K562 (cell line): ENCODE data around the gene CNKSR1. TPM values are rescaled to one million over a fixed set of nuclear protein-coding genes. Genes with fewer than 3 reads are reported as not detected.

Experiments used
- DDX20 ChIP-seq: fragments of 450-650 bp; IDR thresholded peaks from 2 replicates; pipeline ENCODE4 v1.6.1; 2016; ENCODE audit warnings: missing genetic modification characterization, low read depth, mild to moderate bottlenecking, missing compliant biosample characterization, moderate library complexity
- DPF2 ChIP-seq: fragments of 450-650 bp; IDR thresholded peaks from 2 replicates; pipeline ENCODE4 v1.6.1; 2016
- HDAC2 ChIP-seq: fragments of 450-650 bp; IDR thresholded peaks from 2 replicates; pipeline ENCODE4 v1.6.1; 2016; ENCODE audit warnings: mild to moderate bottlenecking
- HMGXB4 ChIP-seq: sonication (generic); formaldehyde crosslinking; IDR thresholded peaks from 2 replicates; pipeline ENCODE4 v1.8.1; 2023; ENCODE audit warnings: mild to moderate bottlenecking, missing genetic modification reagents
- MEIS2 ChIP-seq: fragments of 450-650 bp; IDR thresholded peaks from 2 replicates; pipeline ENCODE4 v1.6.1; 2014; ENCODE audit warnings: mild to moderate bottlenecking; ENCODE audit not compliant: partially characterized antibody
- NCOR1 ChIP-seq: fragments of 450-650 bp; IDR thresholded peaks from 2 replicates; pipeline ENCODE4 v1.6.1; 2016; ENCODE audit warnings: mild to moderate bottlenecking, moderate library complexity
- PCBP1 ChIP-seq: fragments of 200-400 bp; formaldehyde crosslinking; IDR thresholded peaks from 2 replicates; pipeline ENCODE4 v1.6.1; 2018; ENCODE audit warnings: mild to moderate bottlenecking, low read depth, low read length; ENCODE audit not compliant: poor library complexity, severe bottlenecking
- PURB ChIP-seq: sonication (generic); formaldehyde crosslinking; IDR thresholded peaks from 2 replicates; pipeline ENCODE4 v1.9.0; 2021; ENCODE audit warnings: low read depth, mild to moderate bottlenecking, missing genetic modification reagents
- RFX1 ChIP-seq: fragments of 450-650 bp; IDR thresholded peaks from 2 replicates; pipeline ENCODE4 v1.6.1; 2016; ENCODE audit warnings: mild to moderate bottlenecking, moderate library complexity
- SAFB2 ChIP-seq: fragments of 200-400 bp; formaldehyde crosslinking; IDR thresholded peaks from 2 replicates; pipeline ENCODE4 v1.6.1; 2018; ENCODE audit warnings: borderline replicate concordance, low read length, low read depth, moderate library complexity; ENCODE audit not compliant: severe bottlenecking
- SNRNP70 ChIP-seq: fragments of 200-400 bp; formaldehyde crosslinking; optimal IDR thresholded peaks from 2 replicates; pipeline ENCODE3; 2017; ENCODE audit warnings: low read depth, low read length
- SUPT5H ChIP-seq: fragments of 450-650 bp; IDR thresholded peaks from 2 replicates; pipeline ENCODE4 v1.6.1; 2016
- polyA plus RNA-seq, 8 experiments: library from polyadenylated mRNA; depleted of rRNA in 4 of 8; stranded (reverse) in 5 of 8; unstranded in 3 of 8; fragments of >200 nt; fragmentation: Nextera tagmentation in 2 of 8; fragmentation: Illumina TruSeq in 1 of 8; extraction: Ambion mirVana in 2 of 8; extraction: Trizol in 1 of 8; gene quantifications; 2 replicates each; pipeline versions ENCODE4 v1.2.1 to v1.2.3, GENCODE V29; 2011 to 2014; ENCODE audit warnings: inconsistent platforms in 1 of 8, missing spikeins in 1 of 8
- total RNA-seq, 7 experiments: library from RNA; depleted of rRNA in 6 of 7; stranded (reverse); fragments of >200 nt in 6 of 7; fragmentation: Illumina TruSeq in 2 of 7; extraction: Trizol in 2 of 7; gene quantifications; 2 replicates each; pipeline versions ENCODE4 v1.2.1 to v1.2.3, GENCODE V29; 2011 to 2021; ENCODE audit warnings: low replicate concordance in 1 of 7
- TF ChIP-seq, protein P1 (sequence below): fragments of 250-450 bp; sonication (Bioruptor Pico); IDR thresholded peaks from 2 replicates; pipeline ENCODE4 v1.8.0; 2022; ENCODE audit warnings: inconsistent platforms, mild to moderate bottlenecking, moderate library complexity, borderline replicate concordance
- TF ChIP-seq, protein P2 (sequence below): fragments of 450-650 bp; IDR thresholded peaks from 2 replicates; pipeline ENCODE4 v1.6.1; 2016; ENCODE audit warnings: low read depth
- TF ChIP-seq, protein P3 (sequence below): fragments of 250-450 bp; sonication (Bioruptor Pico); IDR thresholded peaks from 2 replicates; pipeline ENCODE4 v1.4.0; 2020; ENCODE audit warnings: mild to moderate bottlenecking, moderate library complexity

CNKSR1 gene
- total and polyA plus RNA-seq, 9 of the 15 experiments (the other 6 are each of a cell fraction or from before 2014, with no cell fraction given) = 0.03 to 2.8 (median 1.1) TPM

DNA sequence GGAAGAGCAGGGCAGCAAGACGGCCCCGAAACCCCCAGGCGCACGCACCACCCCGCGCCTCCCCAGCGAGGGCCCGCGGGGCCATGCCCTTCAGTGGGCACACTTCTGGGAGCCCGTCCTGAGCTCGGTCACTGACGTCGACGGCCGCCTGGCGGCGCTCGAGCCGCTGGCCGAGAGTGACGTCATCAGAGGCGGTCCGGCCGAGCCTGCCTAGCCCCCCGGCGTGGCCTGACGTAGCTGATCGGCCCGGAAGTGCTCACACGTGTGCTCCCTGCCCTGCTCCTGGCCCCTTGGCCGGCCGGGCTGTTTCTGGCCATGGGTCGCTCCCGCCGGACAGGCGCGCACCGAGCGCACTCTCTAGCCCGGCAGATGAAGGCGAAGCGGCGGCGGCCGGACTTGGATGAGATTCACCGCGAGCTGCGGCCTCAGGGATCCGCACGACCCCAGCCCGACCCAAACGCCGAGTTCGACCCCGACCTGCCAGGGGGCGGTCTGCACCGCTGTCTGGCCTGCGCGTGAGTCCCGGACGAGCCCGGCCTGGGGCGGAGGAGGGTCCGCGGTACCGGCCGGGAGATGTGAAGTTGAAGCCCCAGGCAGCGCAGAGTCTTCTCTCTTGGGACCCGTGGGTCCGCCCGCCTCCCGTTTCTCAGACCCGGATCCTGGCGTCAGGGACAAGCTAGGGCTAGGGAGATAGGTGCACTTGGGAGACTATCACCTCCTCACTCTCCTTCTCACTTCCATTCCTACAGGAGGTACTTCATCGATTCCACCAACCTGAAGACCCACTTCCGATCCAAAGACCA, 7.4 kb upstream of the CNKSR1 start, which contains the start of gene ZNF593 (continued):
- TF ChIP-seq PURB (CRISPR knock-in tag) (no peak), SNRNP70 (no peak), DPF2 (no peak; the same call in 1 of the 2 replicates), HMGXB4 (CRISPR knock-in tag) (no peak), HDAC2 (peak; percentile 96), PCBP1 (peak; percentile 81), SUPT5H (peak; percentile 87), DDX20 (tag) (no peak), SAFB2 (no peak), RFX1 (no peak), NCOR1 (no peak; the same call in 1 of the 2 replicates), MEIS2 (peak; percentile 1)
- TF ChIP-seq, protein P1, sequence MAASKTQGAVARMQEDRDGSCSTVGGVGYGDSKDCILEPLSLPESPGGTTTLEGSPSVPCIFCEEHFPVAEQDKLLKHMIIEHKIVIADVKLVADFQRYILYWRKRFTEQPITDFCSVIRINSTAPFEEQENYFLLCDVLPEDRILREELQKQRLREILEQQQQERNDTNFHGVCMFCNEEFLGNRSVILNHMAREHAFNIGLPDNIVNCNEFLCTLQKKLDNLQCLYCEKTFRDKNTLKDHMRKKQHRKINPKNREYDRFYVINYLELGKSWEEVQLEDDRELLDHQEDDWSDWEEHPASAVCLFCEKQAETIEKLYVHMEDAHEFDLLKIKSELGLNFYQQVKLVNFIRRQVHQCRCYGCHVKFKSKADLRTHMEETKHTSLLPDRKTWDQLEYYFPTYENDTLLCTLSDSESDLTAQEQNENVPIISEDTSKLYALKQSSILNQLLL = no peak
- TF ChIP-seq, protein P2, sequence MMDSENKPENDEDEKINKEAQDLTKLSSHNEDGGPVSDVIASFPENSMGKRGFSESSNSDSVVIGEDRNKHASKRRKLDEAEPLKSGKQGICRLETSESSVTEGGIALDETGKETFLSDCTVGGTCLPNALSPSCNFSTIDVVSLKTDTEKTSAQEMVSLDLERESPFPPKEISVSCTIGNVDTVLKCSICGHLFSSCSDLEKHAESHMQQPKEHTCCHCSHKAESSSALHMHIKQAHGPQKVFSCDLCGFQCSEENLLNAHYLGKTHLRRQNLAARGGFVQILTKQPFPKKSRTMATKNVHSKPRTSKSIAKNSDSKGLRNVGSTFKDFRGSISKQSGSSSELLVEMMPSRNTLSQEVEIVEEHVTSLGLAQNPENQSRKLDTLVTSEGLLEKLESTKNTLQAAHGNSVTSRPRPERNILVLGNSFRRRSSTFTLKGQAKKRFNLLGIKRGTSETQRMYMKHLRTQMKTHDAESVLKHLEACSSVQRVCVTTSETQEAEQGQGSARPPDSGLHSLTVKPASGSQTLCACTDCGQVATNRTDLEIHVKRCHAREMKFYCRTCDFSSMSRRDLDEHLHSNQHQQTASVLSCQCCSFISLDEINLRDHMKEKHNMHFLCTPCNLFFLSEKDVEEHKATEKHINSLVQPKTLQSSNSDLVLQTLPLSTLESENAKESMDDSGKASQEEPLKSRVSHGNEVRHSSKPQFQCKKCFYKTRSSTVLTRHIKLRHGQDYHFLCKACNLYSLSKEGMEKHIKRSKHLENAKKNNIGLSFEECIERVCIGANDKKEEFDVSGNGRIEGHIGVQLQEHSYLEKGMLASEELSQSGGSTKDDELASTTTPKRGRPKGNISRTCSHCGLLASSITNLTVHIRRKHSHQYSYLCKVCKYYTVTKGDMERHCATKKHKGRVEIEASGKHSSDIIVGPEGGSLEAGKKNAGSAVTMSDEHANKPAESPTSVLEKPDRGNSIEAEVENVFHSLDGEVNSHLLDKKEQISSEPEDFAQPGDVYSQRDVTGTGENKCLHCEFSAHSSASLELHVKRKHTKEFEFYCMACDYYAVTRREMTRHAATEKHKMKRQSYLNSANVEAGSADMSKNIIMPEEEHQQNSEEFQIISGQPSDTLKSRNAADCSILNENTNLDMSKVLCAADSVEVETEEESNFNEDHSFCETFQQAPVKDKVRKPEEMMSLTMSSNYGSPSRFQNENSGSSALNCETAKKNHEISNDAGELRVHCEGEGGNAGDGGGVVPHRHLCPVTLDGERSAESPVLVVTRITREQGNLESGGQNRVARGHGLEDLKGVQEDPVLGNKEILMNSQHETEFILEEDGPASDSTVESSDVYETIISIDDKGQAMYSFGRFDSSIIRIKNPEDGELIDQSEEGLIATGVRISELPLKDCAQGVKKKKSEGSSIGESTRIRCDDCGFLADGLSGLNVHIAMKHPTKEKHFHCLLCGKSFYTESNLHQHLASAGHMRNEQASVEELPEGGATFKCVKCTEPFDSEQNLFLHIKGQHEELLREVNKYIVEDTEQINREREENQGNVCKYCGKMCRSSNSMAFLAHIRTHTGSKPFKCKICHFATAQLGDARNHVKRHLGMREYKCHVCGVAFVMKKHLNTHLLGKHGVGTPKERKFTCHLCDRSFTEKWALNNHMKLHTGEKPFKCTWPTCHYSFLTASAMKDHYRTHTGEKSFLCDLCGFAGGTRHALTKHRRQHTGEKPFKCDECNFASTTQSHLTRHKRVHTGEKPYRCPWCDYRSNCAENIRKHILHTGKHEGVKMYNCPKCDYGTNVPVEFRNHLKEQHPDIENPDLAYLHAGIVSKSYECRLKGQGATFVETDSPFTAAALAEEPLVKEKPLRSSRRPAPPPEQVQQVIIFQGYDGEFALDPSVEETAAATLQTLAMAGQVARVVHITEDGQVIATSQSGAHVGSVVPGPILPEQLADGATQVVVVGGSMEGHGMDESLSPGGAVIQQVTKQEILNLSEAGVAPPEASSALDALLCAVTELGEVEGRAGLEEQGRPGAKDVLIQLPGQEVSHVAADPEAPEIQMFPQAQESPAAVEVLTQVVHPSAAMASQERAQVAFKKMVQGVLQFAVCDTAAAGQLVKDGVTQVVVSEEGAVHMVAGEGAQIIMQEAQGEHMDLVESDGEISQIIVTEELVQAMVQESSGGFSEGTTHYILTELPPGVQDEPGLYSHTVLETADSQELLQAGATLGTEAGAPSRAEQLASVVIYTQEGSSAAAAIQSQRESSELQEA = no peak
- TF ChIP-seq, protein P3, sequence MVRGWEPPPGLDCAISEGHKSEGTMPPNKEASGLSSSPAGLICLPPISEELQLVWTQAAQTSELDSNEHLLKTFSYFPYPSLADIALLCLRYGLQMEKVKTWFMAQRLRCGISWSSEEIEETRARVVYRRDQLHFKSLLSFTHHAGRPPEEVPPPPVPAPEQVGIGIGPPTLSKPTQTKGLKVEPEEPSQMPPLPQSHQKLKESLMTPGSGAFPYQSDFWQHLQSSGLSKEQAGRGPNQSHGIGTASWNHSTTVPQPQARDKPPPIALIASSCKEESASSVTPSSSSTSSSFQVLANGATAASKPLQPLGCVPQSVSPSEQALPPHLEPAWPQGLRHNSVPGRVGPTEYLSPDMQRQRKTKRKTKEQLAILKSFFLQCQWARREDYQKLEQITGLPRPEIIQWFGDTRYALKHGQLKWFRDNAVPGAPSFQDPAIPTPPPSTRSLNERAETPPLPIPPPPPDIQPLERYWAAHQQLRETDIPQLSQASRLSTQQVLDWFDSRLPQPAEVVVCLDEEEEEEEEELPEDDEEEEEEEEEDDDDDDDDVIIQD = no peak; the same call in 1 of the 2 replicates
